CD4-positive, alpha-beta T cell (primary cell): ENCODE measurements around the gene MTMR12. TPM values are rescaled to one million over a fixed set of nuclear protein-coding genes. Genes with fewer than 3 reads are reported as not detected.

Experiments used
- ATAC-seq: fragments of 200-7000 bp; cut with Tn5 transposase; one replicate; pipeline ENCODE4 v1.10.0; 2022; ENCODE audit warnings: mild to moderate bottlenecking; ENCODE audit not compliant: poor library complexity
- CTCF ChIA-PET: fragments of 350-600 bp; sonication (Branson Sonifier 250); formaldehyde crosslinking; loops from one replicate; lab custom pipeline; 2021; ENCODE audit warnings: antibody characterized with exemption, inconsistent platforms; lab: Charles Lee
- POLR2A ChIA-PET: fragments of 350-600 bp; sonication (Branson Sonifier 250); formaldehyde crosslinking; loops from one replicate; lab custom pipeline; 2021; ENCODE audit warnings: antibody characterized with exemption, inconsistent platforms; lab: Charles Lee
- DNase-seq, 14 experiments: peaks; one replicate each; pipeline ENCODE4 v3.0.0-alpha.2; 2013 to 2020; ENCODE audit warnings: mixed read lengths in 2 of 14
- H3K27ac ChIP-seq, 2 donors: one replicate each; pipeline versions ENCODE4 v1.5.1 to v1.7.0; 2013; ENCODE audit warnings: low read length in 2 of 2, low read depth in 1 of 2, mild to moderate bottlenecking in 1 of 2
- H3K27me3 ChIP-seq, 2 experiments: 1 replicate in 1 of 2; 2 replicates in 1 of 2; pipeline versions ENCODE4 v1.6.1 to v1.7.0; 2013; ENCODE audit warnings: low read length in 2 of 2, control low read depth in 1 of 2, mild to moderate bottlenecking in 1 of 2, moderate library complexity in 1 of 2; ENCODE audit not compliant: insufficient read depth in 2 of 2, control insufficient read depth in 1 of 2
- H3K36me3 ChIP-seq: one replicate; pipeline ENCODE4 v1.6.1; 2013; ENCODE audit warnings: low read length, control low read depth; ENCODE audit not compliant: insufficient read depth
- H3K4me1 ChIP-seq: one replicate; pipeline ENCODE4 v1.6.1; 2013; ENCODE audit warnings: low read length, control low read depth; ENCODE audit not compliant: insufficient read depth
- H3K4me3 ChIP-seq: one replicate; pipeline ENCODE4 v1.5.1; 2013; ENCODE audit warnings: mild to moderate bottlenecking, low read length, moderate library complexity
- H3K9me3 ChIP-seq, 2 experiments: 1 replicate in 1 of 2; 2 replicates in 1 of 2; pipeline versions ENCODE4 v1.6.1 to v1.7.0; 2013; ENCODE audit warnings: low read length in 2 of 2, mild to moderate bottlenecking in 2 of 2, control low read depth in 1 of 2, moderate library complexity in 1 of 2; ENCODE audit not compliant: control insufficient read depth in 1 of 2, insufficient read depth in 1 of 2
- H3K27ac Mint-ChIP-seq: one replicate; pipeline ENCODE4 v1.8.0; 2020; ENCODE audit warnings: mixed read lengths
- H3K27me3 Mint-ChIP-seq: one replicate; pipeline ENCODE4 v1.8.0; 2021; ENCODE audit warnings: mixed read lengths
- H3K36me3 Mint-ChIP-seq: one replicate; pipeline ENCODE4 v1.8.0; 2021; ENCODE audit warnings: low read depth, mixed read lengths
- H3K4me1 Mint-ChIP-seq: one replicate; pipeline ENCODE4 v1.8.0; 2021; ENCODE audit warnings: low read depth, mixed read lengths
- H3K4me3 Mint-ChIP-seq: one replicate; pipeline ENCODE4 v1.8.0; 2020; ENCODE audit warnings: mild to moderate bottlenecking, mixed read lengths
- H3K9me3 Mint-ChIP-seq: one replicate; pipeline ENCODE4 v1.8.0; 2020; ENCODE audit warnings: mixed read lengths
- CTCF ChIP-seq: fragments of 200-600 bp; IDR thresholded peaks from one replicate; pipeline ENCODE4 v1.8.0; 2022; ENCODE audit warnings: antibody characterized with exemption, mild to moderate bottlenecking
- intact Hi-C, 2 experiments: fragments of 100-400 bp; cut with DNase I in 1 of 2; cut with micrococcal nuclease in 1 of 2; formaldehyde crosslinking; loops; one replicate each; pipeline versions ENCODE4 v1.15.1 to v1.9.0; 2023 to 2025; cut with DNase I, micrococcal nuclease
- total RNA-seq, 174 experiments: library from RNA in 2 of 174; stranded (reverse) in 2 of 174; gene quantifications; one replicate each; pipeline ENCODE4 v1.2.3 and lab custom pipeline; 2021 to 2026

The MTMR12 gene
- total RNA-seq, 2 experiments from 2014 or later: 15.9 to 18.3 TPM

- Mint-ChIP-seq H3K36me3 (peaks cover 43% of the 10 kb centered on the region), H3K4me1 (peaks cover 66% of the 10 kb centered on the region), H3K27me3 (no peaks in the 10 kb centered on the region), H3K9me3 (no peaks in the 10 kb centered on the region), H3K27ac (peak overlapping the region; percentile 75), H3K4me3 (no peak overlapping the region)
- DNase-seq (no peak), ATAC-seq (no peak)
- TF ChIP-seq CTCF: no peak
- intact Hi-C loops: loop anchor here (5.0 kb wide), 2 partner anchors 33 to 48 kb away; partner anchors contain the start of gene MTMR12 (in 1 of the 2)
- H3K36me3 ChIP-seq: peaks cover 7% of the 10 kb centered on the region
- no peak overlapping the region for H3K27ac ChIP-seq
- H3K4me1 ChIP-seq: peaks cover 13% of the 10 kb centered on the region
- no peaks in the 10 kb centered on the region for H3K9me3 ChIP-seq
- ChIA-PET CTCF (no interaction called here), POLR2A (no interaction called here)
- no peak overlapping the region for H3K4me3 ChIP-seq
- H3K27me3 ChIP-seq: no peaks in the 10 kb centered on the region
Observed at GRCh38 chr5:32279786-32280185, 33.0 kb downstream of the MTMR12 start.

GRCh38 chr5:32279223-32279622 lies 33.5 kb downstream of the MTMR12 start:
- Mint-ChIP-seq H3K27ac (no peak overlapping the region), H3K27me3 (no peaks in the 10 kb centered on the region), H3K9me3 (no peaks in the 10 kb centered on the region), H3K36me3 (peaks cover 48% of the 10 kb centered on the region), H3K4me1 (peaks cover 61% of the 10 kb centered on the region), H3K4me3 (no peak overlapping the region)
- H3K9me3 ChIP-seq: no peaks in the 10 kb centered on the region
- no peak for TF ChIP-seq CTCF
- intact Hi-C loops: loop anchor here (5.0 kb wide), 2 partner anchors 33 to 48 kb away; partner anchors contain the start of gene MTMR12 (in 1 of the 2)
- DNase-seq (no peak), ATAC-seq (no peak)
- ChIA-PET POLR2A (no interaction called here), CTCF (no interaction called here)
- H3K4me3 ChIP-seq: no peak overlapping the region
- H3K27ac ChIP-seq: no peak overlapping the region
- no peaks in the 10 kb centered on the region for H3K27me3 ChIP-seq
- peaks cover 13% of the 10 kb centered on the region for H3K36me3 ChIP-seq
- peaks cover 13% of the 10 kb centered on the region for H3K4me1 ChIP-seq

GRCh38 chr5:32278406-32278805 lies 34.3 kb downstream of the MTMR12 start:
- Histone ChIP-seq H3K27ac (no peak overlapping the region), H3K4me3 (no peak overlapping the region), H3K27me3 (no peaks in the 10 kb centered on the region), H3K4me1 (peaks cover 13% of the 10 kb centered on the region), H3K36me3 (peaks cover 20% of the 10 kb centered on the region), H3K9me3 (no peaks in the 10 kb centered on the region)
- intact Hi-C loops: loop anchor here (5.0 kb wide), 2 partner anchors 34 to 49 kb away; partner anchors contain the start of gene MTMR12 (in 1 of the 2)
- Mint-ChIP-seq H3K27ac (peak overlapping the region; percentile 78), H3K4me3 (no peak overlapping the region), H3K9me3 (no peaks in the 10 kb centered on the region), H3K4me1 (peaks cover 56% of the 10 kb centered on the region), H3K27me3 (no peaks in the 10 kb centered on the region), H3K36me3 (peaks cover 56% of the 10 kb centered on the region)
- POLR2A ChIA-PET: no interaction called here
- DNase-seq (peak in 4 of 14 experiments; percentile 20 to 42 (median 34)), ATAC-seq (no peak)
- CTCF ChIA-PET: no interaction called here
- no peak for TF ChIP-seq CTCF
